Type B pancreatic cell (in vitro differentiated cells): ENCODE data around the gene GNAL. TPM values are rescaled to one million over a fixed set of nuclear protein-coding genes. Genes with fewer than 3 reads are reported as not detected.
"Not testable (repeated sequence)": the region's sequence is repeated elsewhere in the genome, so short reads cannot be mapped to it uniquely, and the experiment has no call there.

Source experiments
- DNase-seq: peaks from one replicate; pipeline ENCODE4 v3.0.0; 2021; ENCODE audit warnings: mixed read lengths; ENCODE audit not compliant: unreplicated experiment; ENCODE audit errors: extremely low spot score
- H3K27ac Mint-ChIP-seq: 2 replicates; pipeline ENCODE4 v1.8.0; 2021; ENCODE audit warnings: mild to moderate bottlenecking, mixed read lengths
- H3K27me3 Mint-ChIP-seq: 2 replicates; pipeline ENCODE4 v1.8.0; 2021; ENCODE audit warnings: mixed read lengths
- H3K36me3 Mint-ChIP-seq: 2 replicates; pipeline ENCODE4 v1.8.0; 2021; ENCODE audit warnings: mixed read lengths
- H3K4me1 Mint-ChIP-seq: one replicate; pipeline ENCODE4 v1.8.0; 2021; ENCODE audit warnings: mixed read lengths; ENCODE audit not compliant: unreplicated experiment
- H3K4me3 Mint-ChIP-seq: 2 replicates; pipeline ENCODE4 v1.8.0; 2021; ENCODE audit warnings: mild to moderate bottlenecking, mixed read lengths
- H3K9me3 Mint-ChIP-seq: 2 replicates; pipeline ENCODE4 v1.8.0; 2021; ENCODE audit warnings: mixed read lengths
- CTCF ChIP-seq: fragments of 200-600 bp; sonication (generic); conservative IDR thresholded peaks from 2 replicates; pipeline ENCODE4 v1.5.0; 2021; ENCODE audit warnings: antibody characterized with exemption, mild to moderate bottlenecking
- total RNA-seq: library from RNA; stranded (reverse); gene quantifications from 2 replicates; pipeline ENCODE4 v1.2.1, GENCODE V29; 2021; ENCODE audit warnings: low replicate concordance

The GNAL gene
- total RNA-seq, 1 donor from 2014 or later: 12.9 TPM

GRCh38 chr18:11909591-11910026 lies 220.5 kb downstream of the GNAL start:
- Mint-ChIP-seq H3K27ac (peak overlapping the region; percentile 93), H3K4me1 (peaks cover 6% of the 10 kb centered on the region)
- no peak for DNase-seq

GRCh38 chr18:11916880-11917279 lies 227.8 kb downstream of the GNAL start:
- H3K27me3 Mint-ChIP-seq, H3K36me3 Mint-ChIP-seq, H3K27ac Mint-ChIP-seq: not testable (repeated sequence)

More at GRCh38 chr18:11909591-11910026, 220.5 kb downstream of the GNAL start:
- no peaks in the 10 kb centered on the region for H3K27me3 Mint-ChIP-seq
- no peak for TF ChIP-seq CTCF
- peak overlapping the region; percentile 86 for H3K4me3 Mint-ChIP-seq
- no peaks in the 10 kb centered on the region for H3K36me3 Mint-ChIP-seq
- H3K9me3 Mint-ChIP-seq: no peaks in the 10 kb centered on the region

GRCh38 chr18:11919522-11919921 lies 230.5 kb downstream of the GNAL start:
- DNase-seq, H3K4me3 Mint-ChIP-seq, H3K27me3 Mint-ChIP-seq, H3K36me3 Mint-ChIP-seq, H3K4me1 Mint-ChIP-seq, H3K9me3 Mint-ChIP-seq: not testable (repeated sequence)
- peak overlapping the region; percentile 73 for H3K27ac Mint-ChIP-seq

More at GRCh38 chr18:11916880-11917279, 227.8 kb downstream of the GNAL start:
- not testable (repeated sequence) for H3K4me1 Mint-ChIP-seq, DNase-seq, H3K4me3 Mint-ChIP-seq, H3K9me3 Mint-ChIP-seq

GRCh38 chr18:11923450-11923849 lies 234.4 kb downstream of the GNAL start:
- no peak for DNase-seq
- no peak for TF ChIP-seq CTCF
- Mint-ChIP-seq H3K4me3 (no peak overlapping the region), H3K9me3 (no peaks in the 10 kb centered on the region), H3K27ac (no peak overlapping the region), H3K36me3 (no peaks in the 10 kb centered on the region), H3K4me1 (no peaks in the 10 kb centered on the region), H3K27me3 (no peaks in the 10 kb centered on the region)

GRCh38 chr18:11925800-11926481 lies 236.9 kb downstream of the GNAL start:
- DNase-seq: no peak
- H3K4me1 Mint-ChIP-seq: no peaks in the 10 kb centered on the region
- no peak overlapping the region for H3K27ac Mint-ChIP-seq
- no peaks in the 10 kb centered on the region for H3K36me3 Mint-ChIP-seq
- no peaks in the 10 kb centered on the region for H3K27me3 Mint-ChIP-seq
- no peak overlapping the region for H3K4me3 Mint-ChIP-seq
- TF ChIP-seq CTCF: no peak
- no peaks in the 10 kb centered on the region for H3K9me3 Mint-ChIP-seq

- DNase-seq: no peak
- TF ChIP-seq CTCF: no peak
- H3K27ac Mint-ChIP-seq: no peak overlapping the region
- no peaks in the 10 kb centered on the region for H3K27me3 Mint-ChIP-seq
- no peaks in the 10 kb centered on the region for H3K9me3 Mint-ChIP-seq
- no peaks in the 10 kb centered on the region for H3K4me1 Mint-ChIP-seq
- no peak overlapping the region for H3K4me3 Mint-ChIP-seq
- no peaks in the 10 kb centered on the region for H3K36me3 Mint-ChIP-seq
These were observed 238.4 kb downstream of the GNAL start for GRCh38 chr18:11927497-11927896.
